IMR-90 (cell line): ENCODE data around the gene NEK8. TPM values are rescaled to one million over a fixed set of nuclear protein-coding genes. Genes with fewer than 3 reads are reported as not detected.

Experiments
- ATAC-seq: fragments of 200-7000 bp; cut with Tn5 transposase; 2 replicates; pipeline ENCODE4 v1.9.1; 2020; ENCODE audit warnings: low read depth, mild to moderate bottlenecking, moderate library complexity
- BruUV-seq: library from RNA; stranded (reverse); fragments of 400-500 nt; replicated peaks from 2 replicates; lab custom pipeline; 2021; lab: Mats Ljungman, UMichigan
- CTCF ChIA-PET: fragments of 300-600 bp; formaldehyde crosslinking; extraction: SDS; loops from one replicate; lab custom pipeline; 2021; ENCODE audit warnings: antibody characterized with exemption; lab: Yijun Ruan, JAX
- POLR2A ChIA-PET: fragments of 300-600 bp; sonication (Branson Sonifier 250); formaldehyde crosslinking; loops from one replicate; lab custom pipeline; 2022; ENCODE audit warnings: antibody characterized with exemption; ENCODE audit not compliant: unreplicated experiment; lab: Charles Lee
- DNase-seq: peaks from one replicate; pipeline ENCODE4 v3.0.0; 2013
- H2AFZ ChIP-seq: replicated peaks from 2 replicates; pipeline ENCODE3; 2013; ENCODE audit warnings: low read length, mild to moderate bottlenecking; ENCODE audit not compliant: poor library complexity
- H2AK5ac ChIP-seq: 2 replicates; pipeline ENCODE4 v1.6.1; 2013; ENCODE audit warnings: low read depth, low read length, inconsistent platforms
- H2AK9ac ChIP-seq: replicated peaks from 2 replicates; pipeline ENCODE3; 2013; ENCODE audit warnings: mild to moderate bottlenecking, low read depth, low read length, moderate library complexity; ENCODE audit not compliant: poor library complexity
- H2BK120ac ChIP-seq: 2 replicates; pipeline ENCODE4 v1.6.1; 2013; ENCODE audit warnings: low read depth, low read length, inconsistent platforms
- H2BK15ac ChIP-seq: 3 replicates; pipeline ENCODE4 v1.6.1; 2013; ENCODE audit warnings: low read depth, low read length, inconsistent platforms
- H2BK20ac ChIP-seq: 2 replicates; pipeline ENCODE4 v1.6.1; 2013; ENCODE audit warnings: low read depth, mild to moderate bottlenecking, inconsistent platforms, low read length, moderate library complexity
- H2BK5ac ChIP-seq: 2 replicates; pipeline ENCODE4 v1.6.1; 2013; ENCODE audit warnings: mild to moderate bottlenecking, low read depth, low read length, inconsistent platforms; ENCODE audit not compliant: poor library complexity, severe bottlenecking
- H3K14ac ChIP-seq: replicated peaks from 2 replicates; pipeline ENCODE4 v1.6.1; 2013; ENCODE audit warnings: low read depth, low read length, inconsistent platforms
- H3K18ac ChIP-seq: 2 replicates; pipeline ENCODE4 v1.6.1; 2013; ENCODE audit warnings: low read depth, low read length, control low read depth
- H3K23ac ChIP-seq: 2 replicates; pipeline ENCODE4 v1.6.1; 2013; ENCODE audit warnings: low read depth, low read length, inconsistent platforms
- H3K27ac ChIP-seq: 2 replicates; pipeline ENCODE4 v1.5.1; 2013; ENCODE audit warnings: mild to moderate bottlenecking, control low read depth, low read length; ENCODE audit not compliant: insufficient read depth
- H3K27me3 ChIP-seq: 2 replicates; pipeline ENCODE4 v1.6.1; 2013; ENCODE audit warnings: low read length; ENCODE audit not compliant: control insufficient read depth, insufficient read depth
- H3K36me3 ChIP-seq: 2 replicates; pipeline ENCODE4 v1.6.1; 2013; ENCODE audit warnings: low read length, mixed read lengths; ENCODE audit not compliant: control insufficient read depth, insufficient read depth
- H3K4ac ChIP-seq: 2 replicates; pipeline ENCODE4 v1.6.1; 2013; ENCODE audit warnings: low read depth, low read length, inconsistent platforms
- H3K4me1 ChIP-seq: 2 replicates; pipeline ENCODE4 v1.6.1; 2013; ENCODE audit warnings: low read length, mixed read lengths; ENCODE audit not compliant: control insufficient read depth, insufficient read depth
- H3K4me2 ChIP-seq: 2 replicates; pipeline ENCODE4 v1.6.1; 2013; ENCODE audit warnings: low read depth, mild to moderate bottlenecking, control low read depth, low read length, moderate library complexity
- H3K4me3 ChIP-seq: 2 replicates; pipeline ENCODE4 v1.5.1; 2013; ENCODE audit warnings: low read depth, mild to moderate bottlenecking, control low read depth, low read length, moderate library complexity; ENCODE audit not compliant: insufficient read depth
- H3K56ac ChIP-seq: 2 replicates; pipeline ENCODE4 v1.6.1; 2013; ENCODE audit warnings: low read length, inconsistent platforms; ENCODE audit not compliant: insufficient read depth; ENCODE audit errors: extremely low read depth
- H3K79me1 ChIP-seq, 2 experiments: 2 replicates each; pipeline ENCODE4 v1.6.1; 2013; ENCODE audit warnings: low read length in 2 of 2, inconsistent platforms in 1 of 2, low read depth in 1 of 2
- H3K9ac ChIP-seq: 2 replicates; pipeline ENCODE4 v1.6.1; 2013; ENCODE audit warnings: low read depth, low read length, control low read depth
- H3K9me1 ChIP-seq: 2 replicates; pipeline ENCODE4 v1.6.1; 2013; ENCODE audit warnings: low read length, inconsistent platforms; ENCODE audit not compliant: insufficient read depth
- H3K9me3 ChIP-seq: 2 replicates; pipeline ENCODE4 v1.6.1; 2013; ENCODE audit warnings: low read length; ENCODE audit not compliant: control insufficient read depth, insufficient read depth
- H4K20me1 ChIP-seq: 2 replicates; pipeline ENCODE4 v1.6.1; 2013; ENCODE audit warnings: low read length, inconsistent platforms; ENCODE audit not compliant: insufficient read depth
- H4K5ac ChIP-seq: 2 replicates; pipeline ENCODE4 v1.6.1; 2013; ENCODE audit warnings: mild to moderate bottlenecking, low read depth, low read length, control low read depth
- H4K8ac ChIP-seq, 2 experiments: 2 replicates each; pipeline ENCODE4 v1.6.1; 2013; ENCODE audit warnings: low read depth in 2 of 2, low read length in 2 of 2, control low read depth in 1 of 2, inconsistent platforms in 1 of 2
- H4K91ac ChIP-seq: 2 replicates; pipeline ENCODE4 v1.6.1; 2013; ENCODE audit warnings: low read depth, low read length, inconsistent platforms; ENCODE audit not compliant: insufficient read depth
- BHLHE40 ChIP-seq: fragments of 150-350 bp; IDR thresholded peaks from 2 replicates; pipeline ENCODE4 v1.6.1; 2016; ENCODE audit warnings: mild to moderate bottlenecking, low read depth, low read length
- CEBPB ChIP-seq: IDR thresholded peaks from 2 replicates; pipeline ENCODE4 v1.6.1; 2012; ENCODE audit warnings: low read depth, low read length, improper control_type of control experiment
- CHD1 ChIP-seq: IDR thresholded peaks from 2 replicates; pipeline ENCODE4 v1.6.1; 2012; ENCODE audit warnings: low read depth, low read length, improper control_type of control experiment
- CTCF ChIP-seq: conservative IDR thresholded peaks from 2 replicates; pipeline ENCODE4 v1.5.1; 2012; ENCODE audit warnings: mild to moderate bottlenecking, low read depth, low read length, improper control_type of control experiment
- ELK1 ChIP-seq: fragments of 150-350 bp; IDR thresholded peaks from 2 replicates; pipeline ENCODE4 v1.6.1; 2016; ENCODE audit warnings: low read depth, mild to moderate bottlenecking, low read length, moderate library complexity, borderline replicate concordance
- FOS ChIP-seq: fragments of 150-350 bp; IDR thresholded peaks from 2 replicates; pipeline ENCODE4 v1.6.1; 2016; ENCODE audit warnings: low read depth, low read length
- MAFK ChIP-seq: IDR thresholded peaks from 2 replicates; pipeline ENCODE4 v1.6.1; 2012; ENCODE audit warnings: low read depth, low read length, improper control_type of control experiment
- MAZ ChIP-seq: IDR thresholded peaks from 2 replicates; pipeline ENCODE4 v1.6.1; 2012; ENCODE audit warnings: low read depth, mild to moderate bottlenecking, low read length, improper control_type of control experiment, moderate library complexity, borderline replicate concordance
- NFE2L2 ChIP-seq: fragments of 150-350 bp; IDR thresholded peaks from 2 replicates; pipeline ENCODE4 v1.6.1; 2016; ENCODE audit warnings: low read depth, mild to moderate bottlenecking, low read length
- POLR2A ChIP-seq: IDR thresholded peaks from 2 replicates; pipeline ENCODE4 v1.6.1; 2012; ENCODE audit warnings: mild to moderate bottlenecking, low read depth, low read length
- RAD21 ChIP-seq: IDR thresholded peaks from 2 replicates; pipeline ENCODE4 v1.6.1; 2012; ENCODE audit warnings: low read length, improper control_type of control experiment
- RCOR1 ChIP-seq: IDR thresholded peaks from 2 replicates; pipeline ENCODE4 v1.6.1; 2012; ENCODE audit warnings: mild to moderate bottlenecking, low read length, improper control_type of control experiment; ENCODE audit not compliant: insufficient replicate concordance
- RFX5 ChIP-seq: IDR thresholded peaks from 2 replicates; pipeline ENCODE4 v1.8.0; 2012; ENCODE audit warnings: low read depth, mild to moderate bottlenecking, low read length, moderate library complexity
- SMC3 ChIP-seq: fragments of 150-350 bp; IDR thresholded peaks from 2 replicates; pipeline ENCODE4 v1.6.1; 2016; ENCODE audit warnings: low read depth, mild to moderate bottlenecking, antibody characterized with exemption, low read length, moderate library complexity
- USF2 ChIP-seq: fragments of 150-350 bp; IDR thresholded peaks from 2 replicates; pipeline ENCODE4 v1.6.1; 2017; ENCODE audit warnings: mild to moderate bottlenecking, antibody characterized with exemption, low read length, low read depth
- WGBS, 2 experiments: methylation state at CpG; one replicate each; pipeline versions ENCODE4 v1.1.5 to v1.1.7; 2013; ENCODE audit warnings: missing lambda C conversion rate in 2 of 2; ENCODE audit not compliant: insufficient read length in 1 of 2; ENCODE audit errors: extremely low coverage in 2 of 2; 5-methylcytosine and 5-hydroxymethylcytosine counted together
- dilution Hi-C: fragments of 300-500 bp; cut with HindIII; formaldehyde crosslinking; loops from one replicate; pipeline ENCODE4 v1.14.3; 2018; ENCODE audit warnings: low sequenced_read_pairs; ENCODE audit not compliant: unreplicated experiment
- in situ Hi-C: fragments of 300-500 bp; cut with MboI; formaldehyde crosslinking; loops from 3 replicates; pipeline ENCODE4 v1.14.3; 2019; ENCODE audit warnings: low sequenced_read_pairs, inconsistent platforms, mixed read lengths
- intact Hi-C: fragments of 100-400 bp; cut with micrococcal nuclease; formaldehyde crosslinking; loops from 2 replicates; pipeline ENCODE4 v1.10.0; 2022
- polyA plus RNA-seq, 3 experiments: library from polyadenylated mRNA; depleted of rRNA; stranded (reverse); fragments of >200 nt; gene quantifications; 2 replicates each; pipeline ENCODE4 v1.2.3, GENCODE V29; 2012; ENCODE audit warnings: low replicate concordance in 1 of 3
- total RNA-seq: library from RNA; depleted of rRNA; stranded (reverse); fragments of >200 nt; gene quantifications from 2 replicates; pipeline ENCODE4 v1.2.3, GENCODE V29; 2012

Gene NEK8
- total and polyA plus RNA-seq, 2 of the 4 experiments (the other 2 are of a cell fraction), result 4.6 to 5.2 TPM

GRCh38 chr17:28737316-28737715, 8.7 kb downstream of the NEK8 start:
- Histone ChIP-seq H2BK20ac (no peak overlapping the region), H4K8ac (no peak overlapping the region), H2AK5ac (no peak overlapping the region), H3K27ac (no peak overlapping the region), H3K9ac (no peak overlapping the region), H3K4me1 (0 out of 2 replicates have a peak, but pooled peaks cover 2% of the 10 kb centered on the region), H3K14ac (no peak overlapping the region), H4K5ac (no peak overlapping the region), H3K9me1 (0 out of 2 replicates have a peak, but pooled peaks cover 9% of the 10 kb centered on the region), H3K36me3 (no peaks in the 10 kb centered on the region), H2BK120ac (no peak overlapping the region), H3K56ac (no peak overlapping the region), H2BK5ac (no peak overlapping the region), H4K20me1 (no peaks in the 10 kb centered on the region), H3K4ac (no peak overlapping the region), H3K4me2 (no peak overlapping the region), H3K79me1 (peaks cover 0 to 7% of the 10 kb centered on the region in 2 experiments; a peak in 1 of 4 replicates), H2BK15ac (no peak overlapping the region), H3K27me3 (no peaks in the 10 kb centered on the region), H2AFZ (peak overlapping the region; percentile 43), H3K23ac (no peak overlapping the region), H3K4me3 (no peak overlapping the region), H3K18ac (no peak overlapping the region), H2AK9ac (no peak overlapping the region), H3K9me3 (no peaks in the 10 kb centered on the region), H4K91ac (no peak overlapping the region)
- intact Hi-C loops (no loop called here), dilution Hi-C loops (no loop called here), in situ Hi-C loops (loop anchor here (10.0 kb wide), 1 partner anchor 367 kb away; no protein-coding TSS in a partner anchor)
- ATAC-seq (no peak), DNase-seq (no peak)
- no peak for TF ChIP-seq CEBPB
- no peak for TF ChIP-seq USF2
- no peak for TF ChIP-seq CTCF
- no peak for TF ChIP-seq SMC3
- TF ChIP-seq BHLHE40, result no peak
- TF ChIP-seq POLR2A, result no peak
- TF ChIP-seq MAFK, result no peak
- no peak for TF ChIP-seq RFX5
- TF ChIP-seq MAZ, result no peak
- no peak for TF ChIP-seq RCOR1
- no peak for TF ChIP-seq CHD1
- TF ChIP-seq NFE2L2, result no peak
- TF ChIP-seq RAD21, result no peak
- TF ChIP-seq FOS, result no peak
- no peak for TF ChIP-seq ELK1
- POLR2A ChIA-PET, result no interaction called here
- no CpG with 5 or more reads among the region's 12 CpGs for WGBS, 2 experiments
- CTCF ChIA-PET, result no interaction called here
- BruUV-seq, result no TSS peak
